GM10847 (cell line): ENCODE data around the gene TET1.

ENCODE experiments used
- POLR2A ChIP-seq: IDR thresholded peaks from 2 replicates; pipeline ENCODE4 v1.6.1; 2011; ENCODE audit not compliant: insufficient read length; ENCODE audit errors: extremely low read depth

TET1 gene

DNA sequence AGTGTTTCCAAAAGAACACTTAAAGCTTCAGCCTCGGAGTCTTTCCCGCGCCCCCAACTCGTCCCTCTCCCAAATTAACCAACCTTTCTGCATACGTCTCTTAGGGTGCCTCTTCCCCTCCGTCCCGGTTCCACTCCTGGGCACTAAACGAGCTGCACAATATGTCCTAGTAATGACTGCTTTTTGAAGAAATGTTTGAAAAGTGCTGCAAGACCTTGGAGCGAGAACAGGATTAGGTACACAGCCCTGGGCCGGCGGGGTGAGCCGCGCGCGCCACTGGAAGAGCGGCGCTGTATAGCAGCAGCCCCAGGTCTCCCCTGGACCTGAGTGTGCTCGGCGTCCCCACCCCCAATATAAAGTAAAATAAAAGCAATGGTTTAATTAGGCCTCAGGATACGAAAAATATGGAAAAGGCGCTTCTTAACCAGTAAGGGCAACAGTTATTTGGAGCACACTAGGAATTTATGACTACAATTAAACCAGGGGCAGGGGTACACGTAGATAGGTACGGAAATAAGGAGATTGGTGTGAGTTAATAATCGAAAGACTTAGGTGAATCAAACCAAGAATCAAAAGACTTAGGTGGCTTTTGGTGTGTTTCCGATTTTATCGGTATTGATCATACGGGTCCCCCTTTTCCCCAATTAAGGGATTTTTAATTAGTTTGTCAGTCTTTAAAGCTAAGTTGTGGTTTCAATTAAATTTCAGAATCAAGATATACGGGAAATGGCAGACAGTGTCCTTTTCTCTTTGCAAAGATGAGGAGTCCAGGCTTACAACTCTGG is 1.9 kb downstream of the TET1 start:
- TF ChIP-seq POLR2A, result no peak

DNA sequence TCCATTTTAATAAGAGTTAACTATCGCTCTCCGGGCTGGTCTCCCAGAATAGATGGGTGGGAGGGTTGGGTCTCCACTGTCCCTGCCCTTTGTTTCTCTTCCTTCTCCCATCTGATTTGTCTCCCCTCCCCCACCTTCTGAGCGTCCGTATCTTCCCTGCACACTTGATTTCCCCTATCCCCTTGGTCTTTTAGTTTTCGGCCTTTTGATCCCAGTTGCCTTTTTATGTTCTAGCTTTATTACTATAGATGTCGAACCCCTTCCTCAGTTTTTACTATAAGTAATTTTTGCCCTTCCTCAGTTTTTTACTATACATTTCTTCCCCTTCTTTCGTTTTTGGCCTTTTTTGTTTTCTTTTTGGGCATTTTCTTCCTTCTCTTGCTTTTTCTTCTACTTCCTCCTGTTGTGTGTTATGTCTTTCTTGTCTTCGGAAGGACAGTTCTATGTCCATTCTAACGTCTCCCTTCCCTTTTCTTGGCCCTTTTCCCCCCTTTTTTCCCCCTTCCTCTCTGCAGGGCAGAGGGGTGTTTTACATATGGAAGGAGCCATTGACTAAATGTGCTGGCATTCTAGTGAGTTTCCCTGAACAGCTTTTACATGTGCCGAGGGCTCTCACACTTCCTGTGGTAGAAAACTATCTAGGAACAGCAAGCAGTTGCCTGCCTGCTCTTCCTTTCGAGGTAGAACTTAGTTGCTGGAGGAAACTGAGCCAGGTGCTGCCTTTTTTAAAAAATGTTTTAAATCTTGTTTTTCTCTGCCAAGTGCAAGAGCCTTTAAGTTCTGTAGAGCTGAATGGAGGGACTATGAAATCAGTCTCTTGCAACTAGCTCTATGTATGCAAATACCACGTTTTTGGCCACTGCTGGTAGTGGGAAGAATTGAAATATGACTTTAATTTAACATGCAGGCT is 2.8 kb downstream of the TET1 start:
- no peak for TF ChIP-seq POLR2A

DNA sequence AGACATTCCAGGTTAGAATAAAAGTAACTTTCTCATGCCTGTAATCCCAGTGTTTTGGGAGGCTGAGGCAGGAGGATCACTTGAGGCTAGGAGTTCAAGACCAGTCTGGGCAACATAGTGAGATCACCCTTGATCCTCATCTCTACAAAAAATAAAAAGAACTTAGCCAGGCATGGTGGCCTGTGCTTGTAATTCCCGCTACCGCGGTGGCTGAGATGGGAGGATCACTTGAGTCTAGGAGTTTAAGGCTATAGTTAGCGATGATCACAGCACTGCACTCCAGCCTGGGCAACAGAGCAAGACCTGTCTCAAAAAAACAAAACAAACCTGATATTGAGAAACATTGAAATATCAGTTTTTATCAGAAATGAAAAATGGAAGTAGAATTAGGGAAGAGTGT is 4.6 kb downstream of the TET1 start:
- TF ChIP-seq POLR2A, result no peak

DNA sequence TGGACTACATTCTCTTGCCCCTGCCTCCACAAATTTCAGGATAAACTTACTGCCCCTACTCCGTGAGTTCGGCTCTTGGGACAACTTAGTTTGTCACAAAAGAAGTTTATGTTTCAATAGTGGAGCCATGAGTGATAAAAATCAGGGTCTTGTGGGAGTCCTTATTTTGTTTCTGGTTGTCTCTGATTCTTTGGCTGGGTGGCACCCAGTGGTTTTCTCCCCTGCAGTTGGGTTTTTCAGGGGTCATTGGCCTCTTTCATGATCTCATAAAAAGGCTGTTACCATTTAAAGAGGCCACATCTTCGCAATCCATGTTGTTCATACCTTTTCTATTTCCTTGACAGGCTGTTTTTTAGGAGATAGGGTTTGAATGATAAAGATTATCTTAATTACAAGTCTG is 5.5 kb downstream of the TET1 start:
- no peak for TF ChIP-seq POLR2A

DNA sequence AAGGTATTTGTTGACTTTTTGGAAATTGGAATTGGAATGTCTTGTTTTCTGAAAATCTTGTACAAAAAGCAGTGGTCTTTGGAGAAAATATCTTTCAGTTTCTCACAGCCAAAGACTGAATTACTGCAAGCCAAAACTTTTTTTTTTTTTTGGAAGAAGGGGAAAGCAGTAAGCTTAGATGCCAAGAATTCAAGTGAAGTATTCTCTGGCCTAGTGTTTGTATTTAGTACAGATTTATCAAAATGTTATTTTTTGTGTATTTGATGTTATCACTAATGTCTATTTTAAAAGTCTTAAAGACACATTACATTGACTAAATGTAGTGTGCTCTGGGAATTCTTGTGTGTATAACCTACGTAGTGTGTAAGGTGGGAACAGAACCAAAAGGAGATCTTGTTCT is 6.2 kb downstream of the TET1 start:
- TF ChIP-seq POLR2A, result no peak

DNA sequence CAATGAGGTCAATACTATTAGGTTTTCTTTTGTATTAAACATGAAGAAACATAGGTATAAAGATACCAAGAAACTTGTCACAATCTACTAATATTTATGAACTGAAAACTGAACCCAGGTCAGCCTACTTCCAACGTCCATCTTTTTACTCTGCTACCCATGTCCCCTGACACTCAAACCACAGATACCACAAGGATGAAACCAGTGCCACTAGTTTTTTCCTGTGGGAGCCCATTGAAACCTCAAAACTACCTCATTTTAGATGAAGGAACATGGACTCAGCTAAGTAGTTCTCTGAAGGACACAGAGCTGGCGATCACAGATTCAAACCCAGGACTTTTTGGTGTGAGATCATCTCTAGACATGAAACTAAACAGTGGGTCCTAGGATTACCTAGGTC is 6.8 kb downstream of the TET1 start:
- TF ChIP-seq POLR2A, result no peak

DNA sequence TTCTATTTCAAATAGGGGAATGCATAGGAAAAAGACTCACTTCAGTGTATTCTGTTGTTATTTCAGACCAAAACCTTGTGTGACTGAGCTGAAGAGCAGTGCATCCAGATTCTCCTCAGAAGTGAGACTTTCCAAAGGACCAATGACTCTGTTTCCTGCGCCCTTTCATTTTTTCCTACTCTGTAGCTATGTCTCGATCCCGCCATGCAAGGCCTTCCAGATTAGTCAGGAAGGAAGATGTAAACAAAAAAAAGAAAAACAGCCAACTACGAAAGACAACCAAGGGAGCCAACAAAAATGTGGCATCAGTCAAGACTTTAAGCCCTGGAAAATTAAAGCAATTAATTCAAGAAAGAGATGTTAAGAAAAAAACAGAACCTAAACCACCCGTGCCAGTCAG is 12.0 kb downstream of the TET1 start:
- no peak for TF ChIP-seq POLR2A

DNA sequence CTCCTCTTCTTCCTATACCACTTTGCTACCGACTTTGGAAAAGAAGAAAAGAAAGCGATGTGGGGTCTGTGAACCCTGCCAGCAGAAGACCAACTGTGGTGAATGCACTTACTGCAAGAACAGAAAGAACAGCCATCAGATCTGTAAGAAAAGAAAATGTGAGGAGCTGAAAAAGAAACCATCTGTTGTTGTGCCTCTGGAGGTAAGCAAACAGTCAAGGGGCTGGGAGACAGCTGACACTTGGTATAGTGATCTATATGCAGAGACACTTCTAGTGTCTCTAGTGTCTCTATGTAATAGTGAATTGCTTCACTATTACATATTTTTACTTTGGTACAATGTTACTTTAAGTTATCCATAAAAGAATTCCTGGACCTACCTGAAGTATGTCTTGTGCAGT is 13.9 kb downstream of the TET1 start:
- TF ChIP-seq POLR2A, result no peak

DNA sequence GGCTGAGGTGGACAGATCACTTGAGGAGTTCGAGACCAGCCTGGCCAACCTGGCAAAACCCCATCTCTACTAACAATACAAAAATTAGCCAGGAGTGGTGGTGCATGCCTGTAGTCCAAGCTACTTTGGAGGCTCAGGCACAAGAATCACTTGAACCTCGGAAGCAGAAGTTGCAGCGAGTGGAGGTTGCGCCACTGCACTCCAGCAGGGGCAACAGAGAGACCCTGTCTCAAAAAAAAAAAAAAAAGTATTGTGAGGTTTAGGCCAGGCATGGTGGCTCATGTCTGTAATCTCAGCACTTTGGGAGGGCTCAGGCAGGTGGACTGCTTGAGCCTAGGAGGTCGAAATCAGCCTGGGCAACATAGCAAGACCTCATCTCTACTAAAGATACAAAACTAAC is 16.0 kb downstream of the TET1 start:
- TF ChIP-seq POLR2A, result no peak

DNA sequence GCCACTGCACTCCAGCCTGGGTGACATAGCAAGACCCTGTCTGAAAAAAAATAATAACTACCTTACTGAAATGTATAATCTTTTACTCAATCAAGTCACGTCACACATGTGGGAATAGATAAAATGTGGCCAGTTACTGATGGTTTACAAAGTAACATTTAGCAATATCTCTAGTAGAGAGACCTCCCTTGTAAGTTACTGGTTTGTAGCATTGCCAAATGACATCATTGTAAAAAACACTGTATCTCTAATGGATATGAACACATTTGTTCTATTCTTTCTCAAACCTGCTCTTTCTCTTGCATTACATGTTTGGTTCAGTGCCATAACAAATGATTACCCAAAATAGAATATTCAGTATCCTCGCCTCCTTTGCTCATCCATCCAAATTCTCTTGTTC is 18.8 kb downstream of the TET1 start:
- TF ChIP-seq POLR2A, result no peak

DNA sequence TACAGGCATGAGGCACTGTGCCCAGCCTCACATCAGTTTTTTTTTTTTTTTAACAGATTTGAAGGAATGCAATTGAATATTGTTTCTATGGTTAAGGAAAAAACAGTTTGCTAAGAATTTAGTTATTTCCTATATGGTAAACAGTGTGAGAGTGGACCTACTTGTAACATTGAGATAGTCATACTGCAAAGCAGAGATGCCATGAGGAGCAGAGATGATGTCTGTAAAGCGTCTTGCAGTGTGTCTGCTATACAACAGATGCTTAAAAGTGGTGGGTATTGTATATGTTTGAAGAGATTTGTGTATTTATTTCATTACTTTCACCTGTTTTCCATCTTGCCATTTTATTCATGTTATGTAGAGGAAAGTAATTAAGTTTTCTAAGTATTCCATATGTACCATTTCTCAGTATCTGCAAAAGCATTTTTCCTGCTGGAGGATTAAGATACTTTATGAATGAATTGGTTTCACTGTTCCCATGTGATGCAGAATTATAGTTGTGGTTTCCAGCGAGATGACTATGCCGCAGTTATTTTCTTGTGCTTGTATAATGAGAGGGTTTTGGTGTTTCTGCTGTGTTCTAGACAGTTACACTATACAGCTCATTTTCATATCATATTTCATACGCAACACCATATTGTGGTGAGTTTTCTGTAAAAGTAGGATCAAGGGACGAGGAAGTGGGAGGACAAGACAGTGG is 26.6 kb downstream of the TET1 start:
- TF ChIP-seq POLR2A, result no peak

DNA sequence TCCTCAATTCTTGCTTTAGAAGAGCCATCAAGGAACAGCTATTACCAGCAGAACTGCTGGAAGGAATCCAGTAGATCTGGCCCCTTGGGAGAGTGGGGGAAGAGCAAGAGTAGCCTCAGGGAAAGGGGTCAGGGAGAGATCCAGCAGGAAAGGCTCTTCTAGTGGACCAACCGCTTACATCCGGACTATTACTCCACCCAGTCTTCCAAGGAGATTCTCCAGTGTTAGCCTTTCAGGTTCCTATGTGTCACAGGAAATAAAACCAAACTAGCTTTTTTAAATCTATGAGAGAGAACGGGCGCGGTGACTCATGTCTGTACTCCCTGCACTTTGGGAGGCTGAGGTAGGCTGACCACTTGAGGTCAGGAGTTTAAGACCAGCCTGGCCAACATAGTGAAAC is 34.3 kb downstream of the TET1 start:
- no peak for TF ChIP-seq POLR2A

DNA sequence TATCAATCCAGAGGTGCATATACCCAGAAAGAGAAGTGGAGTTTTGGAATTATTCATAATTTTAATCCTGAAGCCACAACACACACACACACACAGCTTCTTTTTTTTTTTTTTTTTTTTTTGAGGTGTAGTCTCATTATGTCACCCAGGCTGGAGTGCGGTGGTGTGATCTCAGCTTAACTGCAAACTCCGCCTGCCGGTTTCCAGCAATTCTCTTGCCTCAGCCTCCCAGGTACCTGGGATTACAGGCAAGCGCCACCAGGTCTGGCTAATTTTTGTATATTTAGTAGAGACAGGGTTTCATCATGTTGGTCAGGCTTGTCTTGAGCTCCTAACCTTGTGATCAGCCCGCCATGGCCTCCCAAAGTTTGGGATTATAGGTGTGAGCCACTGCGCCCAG is 35.4 kb downstream of the TET1 start:
- no peak for TF ChIP-seq POLR2A

DNA sequence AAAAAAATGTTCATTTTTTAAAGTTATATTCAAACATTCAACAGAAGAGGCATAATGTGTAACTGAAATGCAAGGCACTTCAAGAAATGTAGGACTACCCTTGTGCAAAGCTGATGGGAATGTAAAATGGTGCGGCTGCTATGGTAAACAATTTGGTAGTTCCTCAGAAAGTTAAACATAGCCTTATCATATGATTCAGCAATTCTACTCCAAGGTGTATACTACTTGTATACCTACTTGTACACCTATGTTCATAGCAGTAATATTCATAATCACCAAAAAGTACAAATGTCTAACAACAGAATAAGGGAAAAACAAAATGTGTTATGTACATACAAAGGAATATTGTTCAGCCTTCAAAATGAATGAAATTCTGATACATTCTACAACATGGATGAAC is 37.3 kb downstream of the TET1 start:
- no peak for TF ChIP-seq POLR2A

DNA sequence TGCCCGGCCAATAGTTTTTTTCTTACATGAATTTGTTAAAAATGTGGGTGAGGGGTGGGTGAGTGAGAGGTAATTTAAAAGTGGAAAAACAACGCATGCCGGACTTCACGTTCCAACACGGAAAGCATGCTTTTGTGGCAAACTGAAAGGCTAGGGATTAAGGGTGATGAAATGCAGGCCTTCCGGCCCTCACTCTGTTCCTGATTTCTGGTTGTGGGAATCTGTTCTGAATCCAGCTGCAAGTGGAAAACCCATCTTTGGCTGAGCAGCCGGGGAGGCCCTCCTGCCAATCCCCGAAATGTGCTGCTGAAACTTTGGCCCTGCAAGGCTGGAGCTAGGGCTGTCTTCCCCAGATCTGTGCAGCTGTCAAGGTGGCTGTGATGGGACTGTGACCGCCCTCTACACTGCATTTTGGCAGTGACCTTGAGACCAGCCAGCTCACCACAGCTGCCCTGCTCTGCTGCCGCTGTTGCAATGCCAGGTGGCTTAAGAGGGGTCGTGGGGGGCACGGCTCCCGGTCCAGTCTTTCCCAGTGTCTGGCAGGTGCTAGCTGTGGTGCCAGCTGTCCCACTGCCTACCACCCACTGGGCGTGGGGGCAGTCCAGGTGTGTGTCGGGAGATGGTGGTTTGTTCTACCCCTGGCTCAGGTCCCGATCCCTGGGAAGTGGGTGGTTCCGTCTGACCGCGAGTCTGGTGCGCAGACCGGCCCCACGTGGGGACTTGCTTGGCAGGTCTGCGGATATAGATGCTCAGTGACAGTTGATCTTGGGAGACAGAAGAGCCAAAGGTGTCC is 39.0 kb downstream of the TET1 start:
- TF ChIP-seq POLR2A, result no peak
